Pulmonary artery endothelial cell (primary cell): Measurements from ENCODE around the gene USP36. TPM values are rescaled to one million over a fixed set of nuclear protein-coding genes. Genes with fewer than 3 reads are reported as not detected.

Source experiments
- DNase-seq: peaks from one replicate; pipeline ENCODE4 v3.0.0-alpha.2; 2011; ENCODE audit warnings: low read depth, low spot score
- total RNA-seq: library from RNA; depleted of rRNA; stranded (reverse); fragments of >200 nt; gene quantifications from 2 replicates; pipeline ENCODE4 v1.2.3, GENCODE V29; 2014

USP36 gene
- total RNA-seq, 1 donor from 2014 or later = 18.9 TPM

DNA sequence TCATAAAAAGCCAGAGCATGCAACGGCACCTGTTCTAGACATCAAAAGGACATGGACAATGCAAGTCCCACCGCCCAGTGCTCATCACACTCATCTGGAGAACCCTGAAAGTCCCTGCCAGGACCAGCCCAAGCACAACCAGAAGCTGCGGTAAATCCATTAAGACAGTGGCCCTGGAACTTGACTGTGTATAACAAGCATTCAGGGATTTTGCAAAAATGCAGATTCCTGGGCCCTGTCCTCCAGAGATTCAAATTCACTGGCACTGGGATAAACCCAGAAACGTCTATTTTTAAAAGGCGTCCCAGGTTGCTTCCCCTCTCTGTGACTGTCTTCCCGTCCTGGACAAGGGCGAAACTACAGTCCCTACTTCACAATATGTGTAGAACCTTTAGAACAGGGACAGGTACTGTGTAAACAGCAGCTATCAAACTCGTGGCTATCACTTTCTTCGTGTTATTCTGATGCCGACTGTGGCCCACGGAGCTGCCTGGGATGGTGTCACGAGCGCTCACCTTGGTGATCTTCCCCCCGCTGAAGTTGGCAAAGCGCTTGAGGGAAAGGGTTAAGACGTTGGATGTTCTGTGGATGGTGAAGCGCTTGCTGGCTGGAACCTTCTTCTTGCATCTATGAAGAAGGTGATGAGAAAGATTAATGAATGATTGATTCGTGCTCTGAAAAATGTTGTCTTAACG lies 22.3 kb downstream of the USP36 start:
- no peak for DNase-seq

DNA sequence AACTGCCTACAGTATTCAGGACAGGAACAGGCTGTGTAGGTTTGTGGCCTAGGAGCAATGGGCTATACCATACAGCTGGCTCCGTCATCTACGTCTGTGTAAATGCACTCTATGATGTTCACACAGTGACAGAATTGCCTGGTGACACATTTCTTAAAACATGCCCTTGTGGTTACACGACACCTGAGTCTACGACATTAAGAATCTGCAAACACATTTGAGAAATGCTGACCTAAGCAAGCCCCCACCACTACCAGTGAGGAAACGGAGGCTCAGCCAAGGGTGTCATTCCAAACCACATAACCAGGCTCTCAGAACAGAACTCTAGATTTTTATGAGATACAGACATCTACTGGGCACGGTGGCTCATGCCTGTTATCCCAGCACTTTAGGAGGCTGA lies 23.5 kb downstream of the USP36 start:
- DNase-seq = no peak

DNA sequence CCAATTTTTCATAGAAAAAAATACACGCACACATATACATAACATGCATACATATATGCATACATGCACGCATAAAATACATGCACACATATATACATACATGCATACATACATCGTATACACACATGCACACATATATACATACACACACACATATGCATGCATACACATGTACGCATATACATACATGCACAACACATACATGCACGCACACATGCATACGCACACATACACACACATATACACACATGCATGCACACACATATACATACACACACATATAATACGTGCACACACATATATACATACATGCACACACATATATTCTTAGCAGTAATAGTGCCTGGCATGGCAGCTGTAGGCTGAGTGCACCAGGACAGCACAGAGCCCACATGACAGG lies 24.9 kb downstream of the USP36 start:
- no peak for DNase-seq

DNA sequence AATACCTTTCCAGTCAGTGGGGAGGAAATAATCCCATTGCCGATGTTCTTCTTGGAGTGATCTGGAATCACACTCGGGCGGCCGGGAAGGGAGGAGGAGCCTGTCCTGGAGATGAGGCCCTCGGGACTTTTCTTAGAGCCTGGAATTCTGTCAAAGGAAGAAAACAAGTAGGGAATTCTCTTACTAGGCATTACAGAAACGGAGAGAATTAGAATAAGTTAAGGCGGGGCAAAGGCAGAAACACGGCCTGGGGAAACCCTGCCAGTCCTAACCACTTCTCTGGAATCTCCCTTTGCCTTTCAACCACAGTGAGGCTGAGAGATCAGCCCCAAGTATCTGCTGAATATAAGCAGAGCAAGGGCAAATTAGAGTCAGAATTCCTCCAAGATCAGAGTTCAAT lies 27.8 kb downstream of the USP36 start:
- DNase-seq = no peak

GRCh38 chr17:78808163-78808562 lies 32.5 kb downstream of the USP36 start:
- DNase-seq = no peak

DNA sequence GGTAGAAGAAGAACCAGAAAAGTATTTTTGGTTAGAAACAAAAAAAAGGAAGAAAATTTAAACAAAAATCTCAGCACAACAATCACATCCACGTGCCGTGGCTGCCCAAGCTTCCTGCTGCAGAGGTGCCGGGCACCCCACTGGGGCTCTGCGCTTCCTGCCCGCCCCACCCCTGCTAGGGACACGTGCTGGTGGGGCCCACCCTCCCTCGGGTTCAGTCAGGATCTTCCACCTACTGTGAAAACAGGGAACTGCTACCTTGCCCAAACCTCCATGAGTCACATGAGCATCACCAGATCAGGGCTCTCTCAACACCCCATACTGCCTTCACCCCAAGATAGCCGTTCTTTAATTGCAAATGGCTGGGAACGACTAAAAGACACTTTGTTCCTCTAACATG lies 34.2 kb downstream of the USP36 start:
- no peak for DNase-seq

GRCh38 chr17:78805301-78805700 lies 35.3 kb downstream of the USP36 start:
- no peak for DNase-seq

- DNase-seq = no peak
These were observed 35.8 kb downstream of the USP36 start for GRCh38 chr17:78804777-78805176.

GRCh38 chr17:78803186-78803845 lies 37.3 kb downstream of the USP36 start:
- DNase-seq = no peak

- no peak for DNase-seq
These were observed 38.2 kb downstream of the USP36 start for GRCh38 chr17:78802459-78802858.

GRCh38 chr17:78802008-78802407 lies 38.6 kb downstream of the USP36 start:
- DNase-seq = no peak

DNA sequence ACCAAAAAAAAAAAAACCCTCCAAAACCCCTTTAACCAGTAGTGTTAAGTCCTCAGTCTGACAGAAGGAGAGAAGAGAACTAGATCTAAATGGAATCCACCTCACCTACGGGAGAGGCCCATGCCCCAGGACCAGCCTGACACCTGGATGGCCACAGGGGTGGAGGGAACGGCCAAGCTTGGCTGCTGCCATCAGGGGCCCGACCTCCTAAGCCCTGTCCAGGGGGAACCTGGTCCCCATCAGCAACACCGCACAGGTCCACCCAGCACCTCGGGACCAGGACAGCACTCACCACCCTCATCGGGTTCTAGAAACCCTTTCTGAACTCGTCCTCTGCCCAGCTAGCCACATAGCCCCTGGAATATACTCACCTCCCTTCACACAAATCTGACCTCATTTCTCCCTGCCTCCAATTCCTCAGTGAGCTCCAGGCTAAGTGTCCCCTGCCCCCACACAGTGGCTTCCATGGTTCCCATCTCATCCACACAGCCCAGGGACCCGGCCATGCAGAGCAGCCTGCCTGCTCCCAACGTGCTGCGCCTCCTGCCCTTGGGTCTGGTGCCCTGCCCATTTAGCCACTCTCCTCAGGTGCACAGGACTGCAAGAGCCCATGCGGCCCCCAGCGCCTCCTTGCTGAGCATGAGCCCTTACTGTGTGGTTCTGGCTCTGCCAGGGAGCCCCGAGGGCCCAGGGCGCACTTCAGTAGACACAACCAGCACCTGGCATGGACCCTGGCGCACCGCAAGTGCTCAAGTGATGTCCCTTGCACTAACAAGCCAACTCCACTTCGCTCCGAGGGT lies 40.3 kb downstream of the USP36 start:
- no peak for DNase-seq

DNA sequence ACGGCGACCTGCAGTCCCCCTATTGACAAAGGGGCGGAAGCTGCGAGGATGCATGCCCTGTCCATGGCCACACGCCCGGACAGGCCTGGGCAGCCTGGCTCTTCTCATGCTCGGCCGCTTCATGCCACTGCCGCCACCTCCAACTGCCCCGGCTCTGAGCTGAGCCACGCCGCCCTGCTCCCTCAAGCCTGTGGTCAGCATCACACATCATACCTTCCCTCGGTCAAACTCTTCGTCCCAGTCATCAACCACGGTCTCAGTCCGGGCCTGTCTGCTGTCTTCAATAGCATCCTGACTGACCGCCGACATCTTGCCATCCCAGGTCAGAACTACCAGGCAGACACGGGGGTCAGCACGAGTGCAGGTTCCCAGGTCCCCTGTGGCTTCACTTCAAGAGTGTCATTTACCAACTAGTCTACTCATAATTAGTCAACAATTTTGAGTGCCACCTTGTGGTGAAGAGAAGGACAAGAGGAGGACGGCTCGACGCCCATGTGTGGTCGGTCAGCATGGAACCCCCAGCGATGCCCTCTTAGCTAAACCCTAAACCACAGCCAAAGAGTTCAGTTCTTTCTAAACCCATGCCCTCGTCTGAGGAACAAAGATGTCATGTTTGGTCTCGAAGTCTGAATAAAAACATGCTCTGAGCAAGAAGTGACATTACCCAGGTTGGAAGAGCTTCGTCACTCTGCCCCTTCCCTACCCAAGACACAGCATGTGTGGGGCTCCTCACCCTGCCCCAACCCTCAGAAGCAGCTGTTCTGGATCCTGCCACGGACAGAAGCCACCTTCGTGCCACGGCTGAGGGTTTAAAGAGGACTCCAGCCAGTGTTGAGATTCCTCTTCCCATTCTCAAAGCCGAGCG lies 41.7 kb downstream of the USP36 start:
- DNase-seq = no peak

DNA sequence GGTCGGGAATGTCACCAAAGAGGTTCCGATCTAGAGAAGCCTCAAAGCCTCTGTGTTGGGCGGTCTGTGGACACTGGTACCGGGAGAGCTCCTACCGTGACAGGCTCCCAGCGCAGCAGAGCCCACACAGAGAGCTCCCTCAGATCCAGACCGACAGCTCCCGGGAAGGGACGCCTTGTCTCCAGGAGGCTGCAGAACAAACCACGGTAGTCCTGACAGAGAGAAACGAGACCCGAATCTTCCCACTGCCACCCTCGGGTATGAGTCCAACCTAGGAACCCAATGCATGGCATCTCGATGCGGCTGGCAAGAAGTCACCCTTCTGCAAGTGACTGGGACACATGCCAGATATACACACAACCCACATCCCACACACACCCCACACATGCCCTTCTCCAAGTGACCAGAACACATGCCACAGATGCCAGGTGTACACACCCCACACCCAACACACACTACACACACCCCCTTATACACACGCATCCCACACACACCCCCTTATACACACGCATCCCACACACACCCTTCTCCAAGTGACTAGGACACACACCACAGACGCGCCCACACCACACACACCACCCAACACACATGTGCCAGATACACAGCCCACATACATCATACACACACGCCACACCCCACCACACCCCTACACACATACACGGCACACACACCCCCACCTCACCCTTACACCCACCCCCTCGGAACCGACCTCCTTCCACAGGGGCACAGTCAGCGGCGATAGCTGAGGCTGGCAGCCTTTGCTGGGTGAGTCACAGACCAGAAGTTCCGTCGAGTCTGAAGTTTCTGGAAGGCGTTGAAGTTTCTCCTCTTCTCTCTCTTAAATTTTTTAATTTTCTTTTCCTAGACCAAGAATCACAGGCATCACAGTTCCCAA lies 42.7 kb downstream of the USP36 start:
- DNase-seq = no peak

- no peak for DNase-seq
These were observed 43.4 kb downstream of the USP36 start for GRCh38 chr17:78797213-78797612.

GRCh38 chr17:78796517-78796900 lies 44.1 kb downstream of the USP36 start:
- DNase-seq = no peak

GRCh38 chr17:78795861-78796516 lies 44.6 kb downstream of the USP36 start:
- DNase-seq = no peak

GRCh38 chr17:78794864-78795640 lies 45.6 kb downstream of the USP36 start:
- DNase-seq = no peak

DNA sequence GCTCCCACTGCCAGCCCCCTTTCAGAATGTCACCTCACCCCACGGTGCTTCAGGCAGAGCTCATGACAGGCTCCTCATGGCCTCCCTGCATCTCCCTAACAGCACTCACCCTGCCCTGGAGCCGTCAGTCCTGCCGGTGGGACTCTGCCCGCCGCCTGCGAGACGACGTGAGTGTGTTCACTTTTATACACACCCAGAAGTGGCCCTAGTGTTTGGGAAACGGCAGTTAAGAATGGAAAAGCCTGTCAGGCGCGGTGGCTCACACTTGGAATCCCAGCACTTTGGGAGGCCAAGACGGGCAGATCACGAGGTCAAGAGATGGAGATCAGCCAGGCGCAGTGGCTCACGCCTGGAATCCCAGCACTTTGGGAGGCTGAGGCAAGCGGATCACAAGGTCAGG lies 46.2 kb downstream of the USP36 start:
- DNase-seq = no peak
